SJSA1 (cell line): ENCODE results near the gene SLC39A6. TPM values are rescaled to one million over a fixed set of nuclear protein-coding genes. Genes with fewer than 3 reads are reported as not detected.
"Not testable (repeated sequence)": the region's sequence is repeated elsewhere in the genome, so short reads cannot be mapped to it uniquely, and the experiment has no call there.

Experiments
- DNase-seq, 2 experiments: peaks; one replicate each; pipeline ENCODE4 v3.0.0-alpha.2; 2015 to 2020; ENCODE audit warnings: low spot score in 2 of 2, low read depth in 1 of 2
- H3K27ac ChIP-seq: fragments of 250-450 bp; sonication (Bioruptor Pico); 2 replicates; pipeline ENCODE4 v1.5.1; 2020; ENCODE audit warnings: mild to moderate bottlenecking, moderate library complexity
- H3K27me3 ChIP-seq: fragments of 250-450 bp; sonication (Bioruptor Pico); replicated peaks from 2 replicates; pipeline ENCODE4 v1.5.1; 2020; ENCODE audit warnings: mild to moderate bottlenecking, moderate library complexity
- H3K36me3 ChIP-seq: fragments of 250-450 bp; sonication (Bioruptor Pico); 2 replicates; pipeline ENCODE4 v1.5.1; 2020; ENCODE audit warnings: mild to moderate bottlenecking
- H3K4me1 ChIP-seq: fragments of 250-450 bp; sonication (Bioruptor Pico); replicated peaks from 2 replicates; pipeline ENCODE4 v1.6.1; 2021; ENCODE audit warnings: mild to moderate bottlenecking
- H3K4me3 ChIP-seq: fragments of 250-450 bp; sonication (Bioruptor Pico); 2 replicates; pipeline ENCODE4 v1.5.1; 2020; ENCODE audit warnings: mild to moderate bottlenecking
- H3K9me3 ChIP-seq: fragments of 250-450 bp; sonication (Bioruptor Pico); replicated peaks from 2 replicates; pipeline ENCODE4 v1.5.1; 2020; ENCODE audit warnings: mild to moderate bottlenecking
- total RNA-seq: library from RNA; depleted of rRNA; stranded (reverse); fragments of >200 nt; shearing (Covaris generic); gene quantifications from 2 replicates; pipeline ENCODE4 v1.2.3, GENCODE V29; 2014; rRNA removed

The SLC39A6 gene, protein sequence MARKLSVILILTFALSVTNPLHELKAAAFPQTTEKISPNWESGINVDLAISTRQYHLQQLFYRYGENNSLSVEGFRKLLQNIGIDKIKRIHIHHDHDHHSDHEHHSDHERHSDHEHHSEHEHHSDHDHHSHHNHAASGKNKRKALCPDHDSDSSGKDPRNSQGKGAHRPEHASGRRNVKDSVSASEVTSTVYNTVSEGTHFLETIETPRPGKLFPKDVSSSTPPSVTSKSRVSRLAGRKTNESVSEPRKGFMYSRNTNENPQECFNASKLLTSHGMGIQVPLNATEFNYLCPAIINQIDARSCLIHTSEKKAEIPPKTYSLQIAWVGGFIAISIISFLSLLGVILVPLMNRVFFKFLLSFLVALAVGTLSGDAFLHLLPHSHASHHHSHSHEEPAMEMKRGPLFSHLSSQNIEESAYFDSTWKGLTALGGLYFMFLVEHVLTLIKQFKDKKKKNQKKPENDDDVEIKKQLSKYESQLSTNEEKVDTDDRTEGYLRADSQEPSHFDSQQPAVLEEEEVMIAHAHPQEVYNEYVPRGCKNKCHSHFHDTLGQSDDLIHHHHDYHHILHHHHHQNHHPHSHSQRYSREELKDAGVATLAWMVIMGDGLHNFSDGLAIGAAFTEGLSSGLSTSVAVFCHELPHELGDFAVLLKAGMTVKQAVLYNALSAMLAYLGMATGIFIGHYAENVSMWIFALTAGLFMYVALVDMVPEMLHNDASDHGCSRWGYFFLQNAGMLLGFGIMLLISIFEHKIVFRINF
- total RNA-seq, result 83.8 and 88.0 TPM in 2 replicates

DNA sequence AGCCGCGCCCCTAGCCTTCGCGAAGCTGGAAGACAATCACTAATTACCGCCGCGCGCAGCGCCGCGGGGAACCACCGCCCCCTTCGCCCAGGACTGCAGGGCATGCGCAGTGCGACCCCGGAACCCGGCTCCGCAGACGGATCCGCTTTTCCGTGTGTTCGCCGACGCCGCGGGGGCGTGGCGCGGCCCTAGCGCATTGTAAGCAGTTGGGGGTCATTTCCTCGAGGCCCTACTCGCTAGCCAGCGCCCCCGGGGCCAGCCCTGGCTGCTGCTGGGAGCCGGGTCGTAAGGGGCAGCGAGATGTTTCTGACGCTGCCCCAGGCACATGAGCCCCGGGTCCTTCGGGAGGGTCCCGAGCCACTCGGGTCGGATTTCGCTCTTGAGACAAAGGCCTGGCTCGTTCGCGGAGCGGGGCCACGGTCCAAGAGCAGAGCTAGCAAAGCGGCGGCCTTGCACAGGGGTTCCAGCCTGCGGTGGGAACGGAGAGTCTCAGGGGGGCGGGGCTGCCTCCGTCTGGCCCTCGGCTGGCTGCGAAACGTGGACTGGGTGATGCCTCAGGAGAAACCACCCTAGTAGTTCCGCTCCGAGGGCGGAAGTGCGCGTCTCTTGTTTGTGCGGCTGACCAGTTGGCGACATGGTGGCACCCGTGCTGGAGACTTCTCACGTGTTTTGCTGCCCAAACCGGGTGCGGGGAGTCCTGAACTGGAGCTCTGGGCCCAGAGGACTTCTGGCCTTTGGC, at the start of gene SLC39A6, which contains the start of gene ELP2:
Gene SLC39A6, minus strand, starts transcription at position 41 of the 739 bp plus-strand sequence. CDS start 2,333 bp downstream, outside the sequence.
Gene ELP2, plus strand, starts transcription at position 600 of the 739 bp plus-strand sequence. Its CDS starts 35 bp downstream, at position 635.
- no peaks in the 10 kb centered on the region for H3K9me3 ChIP-seq
- H3K27me3 ChIP-seq, result no peaks in the 10 kb centered on the region
- peak within 1 kb of the TSS; percentile 93 for H3K27ac ChIP-seq
- 0 out of 2 replicates have a peak, but pooled peaks cover 6% of the 10 kb centered on the region for H3K4me1 ChIP-seq
- H3K36me3 ChIP-seq, result peaks cover 13% of the 10 kb centered on the region
- H3K4me3 ChIP-seq, result peak within 1 kb of the TSS; percentile 74
- DNase-seq, result peak; percentile 93

DNA sequence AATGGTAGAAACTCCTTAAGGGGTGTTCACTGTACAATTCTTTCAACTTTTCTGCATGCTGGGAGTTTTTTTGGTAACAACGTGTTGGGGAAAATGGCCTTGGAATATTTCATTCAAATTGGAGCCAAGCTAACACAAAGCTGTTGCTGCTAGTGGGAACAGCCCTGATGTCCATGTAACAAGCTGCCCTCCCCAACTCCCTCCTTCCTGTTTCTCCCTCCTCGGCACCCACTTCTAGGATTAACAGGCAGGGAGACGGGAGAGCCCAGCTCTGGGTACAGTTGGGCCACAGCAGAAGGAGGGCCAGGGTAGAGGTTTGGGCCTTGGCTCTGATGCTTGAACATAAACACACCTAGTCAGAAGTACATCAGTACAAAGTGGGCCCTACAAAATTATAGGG, 48.8 kb upstream of the SLC39A6 start:
- H3K27ac ChIP-seq, result no peak overlapping the region
- H3K36me3 ChIP-seq, result peaks cover 26% of the 10 kb centered on the region
- H3K9me3 ChIP-seq, result no peaks in the 10 kb centered on the region
- H3K4me3 ChIP-seq, result no peak overlapping the region
- DNase-seq, result no peak
- H3K4me1 ChIP-seq, result no peaks in the 10 kb centered on the region
- no peaks in the 10 kb centered on the region for H3K27me3 ChIP-seq

GRCh38 chr18:36176711-36177110, 47.6 kb upstream of the SLC39A6 start:
- Histone ChIP-seq H3K4me3 (no peak overlapping the region), H3K27ac (no peak overlapping the region), H3K4me1 (no peaks in the 10 kb centered on the region), H3K9me3 (no peaks in the 10 kb centered on the region), H3K36me3 (peaks cover 31% of the 10 kb centered on the region), H3K27me3 (no peaks in the 10 kb centered on the region)
- DNase-seq, result no peak

- Histone ChIP-seq H3K36me3 (peaks cover 35% of the 10 kb centered on the region), H3K4me3 (no peak overlapping the region), H3K9me3 (no peaks in the 10 kb centered on the region), H3K27ac (no peak overlapping the region), H3K27me3 (no peaks in the 10 kb centered on the region), H3K4me1 (no peaks in the 10 kb centered on the region)
- DNase-seq, result no peak
Observed at GRCh38 chr18:36176177-36176584, 47.0 kb upstream of the SLC39A6 start.

- no peaks in the 10 kb centered on the region for H3K9me3 ChIP-seq
- H3K27ac ChIP-seq, result no peak overlapping the region
- no peak for DNase-seq
- no peaks in the 10 kb centered on the region for H3K4me1 ChIP-seq
- H3K27me3 ChIP-seq, result no peaks in the 10 kb centered on the region
- no peak overlapping the region for H3K4me3 ChIP-seq
- peaks cover 39% of the 10 kb centered on the region for H3K36me3 ChIP-seq
Observed at GRCh38 chr18:36175481-36175880, 46.3 kb upstream of the SLC39A6 start.

DNA sequence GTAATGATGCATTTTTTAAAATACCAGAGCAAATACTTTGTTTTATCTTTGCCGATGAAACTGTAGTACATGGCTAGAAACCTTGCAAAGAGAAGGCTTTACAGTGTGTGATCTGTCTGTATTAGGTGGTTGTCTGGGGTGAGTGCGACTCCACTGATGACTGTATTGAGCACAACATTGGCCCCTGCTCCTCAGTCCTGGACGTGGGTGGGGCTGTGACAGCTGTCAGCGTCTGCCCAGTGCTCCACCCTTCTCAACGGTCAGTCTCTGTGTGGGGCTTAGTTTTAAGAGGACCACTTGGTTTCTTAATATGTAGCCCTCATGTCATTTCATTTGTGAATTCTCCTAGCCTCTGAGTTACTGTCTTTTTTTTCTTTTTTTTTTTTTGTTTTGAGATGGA, 40.8 kb upstream of the SLC39A6 start:
- Histone ChIP-seq H3K27me3 (no peaks in the 10 kb centered on the region), H3K9me3 (no peaks in the 10 kb centered on the region), H3K4me3 (no peak overlapping the region), H3K27ac (no peak overlapping the region), H3K36me3 (peaks cover 52% of the 10 kb centered on the region), H3K4me1 (no peaks in the 10 kb centered on the region)
- no peak for DNase-seq

- not testable (repeated sequence) for H3K27me3 ChIP-seq, H3K4me3 ChIP-seq, H3K27ac ChIP-seq, DNase-seq, H3K4me1 ChIP-seq, H3K9me3 ChIP-seq
- H3K36me3 ChIP-seq, result peaks cover 59% of the 10 kb centered on the region
Observed at GRCh38 chr18:36168296-36168695, 39.2 kb upstream of the SLC39A6 start.

DNA sequence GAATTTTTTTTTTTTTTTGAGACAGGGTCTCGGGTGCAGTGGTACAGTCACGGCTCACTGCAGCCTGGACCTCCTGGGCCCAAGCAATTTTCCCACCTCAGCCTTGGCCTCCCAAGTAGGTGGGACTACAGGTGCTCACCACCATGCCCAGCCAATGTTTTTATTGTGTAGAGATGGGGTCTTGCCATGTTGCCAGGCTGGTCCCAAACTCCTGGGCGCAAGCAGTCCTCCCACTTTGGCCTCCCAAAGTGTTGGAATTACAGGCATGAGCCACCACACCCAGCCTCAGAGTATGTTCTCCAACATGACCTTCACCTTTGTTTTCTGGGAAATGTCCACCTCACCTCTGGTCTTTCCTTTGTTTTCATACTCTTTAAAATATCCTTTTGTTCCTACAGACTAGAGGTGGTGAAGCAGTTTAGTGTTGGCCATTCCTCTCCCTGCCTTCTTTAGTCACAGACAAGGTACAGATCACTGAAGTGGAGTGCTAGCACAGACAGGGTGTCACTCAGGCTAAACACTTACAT, 38.6 kb upstream of the SLC39A6 start:
- Histone ChIP-seq H3K9me3 (no peaks in the 10 kb centered on the region), H3K27me3 (no peaks in the 10 kb centered on the region), H3K4me3 (no peak overlapping the region), H3K4me1 (no peaks in the 10 kb centered on the region), H3K27ac (no peak overlapping the region), H3K36me3 (peaks cover 59% of the 10 kb centered on the region)
- DNase-seq, result no peak

DNA sequence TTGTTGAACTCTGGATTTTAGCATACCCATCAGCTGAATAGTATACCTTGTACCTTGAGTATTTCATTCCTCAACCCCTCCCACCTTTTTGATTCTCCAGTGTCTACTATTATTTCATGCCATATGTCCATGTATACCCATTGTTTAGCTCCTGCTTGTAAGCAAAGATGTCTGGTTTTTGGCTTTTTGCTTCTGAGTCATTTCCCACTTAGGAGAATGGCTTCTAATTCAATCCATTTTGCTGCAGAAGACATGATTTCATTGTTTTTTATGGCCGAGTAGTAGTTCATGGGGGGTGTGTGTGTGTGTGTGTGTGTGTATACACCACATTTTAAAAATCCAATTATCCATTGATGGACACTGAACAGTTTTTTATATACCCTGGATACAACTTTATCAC, 33.8 kb upstream of the SLC39A6 start:
- no peaks in the 10 kb centered on the region for H3K27me3 ChIP-seq
- H3K27ac ChIP-seq, result no peak overlapping the region
- H3K4me3 ChIP-seq, result no peak overlapping the region
- peaks cover 67% of the 10 kb centered on the region for H3K36me3 ChIP-seq
- no peak for DNase-seq
- no peaks in the 10 kb centered on the region for H3K9me3 ChIP-seq
- H3K4me1 ChIP-seq, result peaks cover 8% of the 10 kb centered on the region

DNA sequence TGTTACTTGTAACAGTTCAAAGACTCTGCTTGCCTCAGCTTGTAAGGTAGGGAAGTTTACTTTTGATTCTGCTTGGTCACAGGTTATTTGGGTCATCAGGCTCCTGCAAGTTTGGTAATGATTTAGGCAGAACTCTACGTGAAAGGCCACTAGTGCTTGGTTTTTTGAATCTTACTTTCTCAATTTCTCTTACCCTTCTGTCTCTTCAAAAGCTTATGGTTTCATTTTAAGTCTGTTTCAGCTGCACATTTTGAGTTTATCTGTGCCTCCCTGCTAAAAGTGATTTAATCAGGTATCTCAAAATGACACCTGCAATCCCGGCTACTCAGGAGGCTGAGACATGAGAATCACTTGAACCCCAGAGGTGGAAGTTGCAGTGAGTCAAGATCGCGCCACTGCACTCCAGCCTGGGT, 31.8 kb upstream of the SLC39A6 start:
- H3K36me3 ChIP-seq, result peaks cover 71% of the 10 kb centered on the region
- peaks cover 12% of the 10 kb centered on the region for H3K4me1 ChIP-seq
- H3K4me3 ChIP-seq, result no peak overlapping the region
- H3K27ac ChIP-seq, result no peak overlapping the region
- H3K9me3 ChIP-seq, result no peaks in the 10 kb centered on the region
- no peak for DNase-seq
- no peaks in the 10 kb centered on the region for H3K27me3 ChIP-seq

GRCh38 chr18:36158266-36158867, 29.2 kb upstream of the SLC39A6 start:
- no peak overlapping the region for H3K4me3 ChIP-seq
- H3K27ac ChIP-seq, result peak overlapping the region; percentile 25; the same call in 1 of the 2 replicates
- no peaks in the 10 kb centered on the region for H3K9me3 ChIP-seq
- H3K4me1 ChIP-seq, result peaks cover 12% of the 10 kb centered on the region
- H3K36me3 ChIP-seq, result peaks cover 60% of the 10 kb centered on the region
- H3K27me3 ChIP-seq, result no peaks in the 10 kb centered on the region
- peak in 1 of 2 experiments; percentile 19 for DNase-seq

DNA sequence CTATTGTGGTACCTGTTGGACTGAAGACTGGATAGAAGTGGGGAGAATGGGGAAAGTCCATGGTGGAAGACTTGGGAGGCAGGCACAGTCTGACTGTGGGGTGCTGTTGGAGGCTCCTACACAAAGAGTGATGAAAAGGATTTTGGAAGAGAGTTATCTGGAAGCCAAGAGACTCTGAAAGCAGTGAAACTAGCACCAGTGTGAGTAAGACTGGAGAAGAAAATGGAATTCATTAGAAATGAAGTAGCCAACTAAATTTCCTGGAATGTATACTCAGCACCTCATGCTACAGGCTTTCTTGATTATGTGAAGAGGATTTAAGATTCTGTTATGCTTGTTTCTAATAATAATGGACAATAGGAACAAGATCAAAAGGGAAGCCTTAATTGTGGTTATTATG, 28.3 kb upstream of the SLC39A6 start:
- no peak for DNase-seq
- H3K4me1 ChIP-seq, result peaks cover 17% of the 10 kb centered on the region

More for the DNA sequence above, 28.3 kb upstream of the SLC39A6 start:
- Histone ChIP-seq H3K36me3 (peaks cover 68% of the 10 kb centered on the region), H3K27me3 (no peaks in the 10 kb centered on the region), H3K9me3 (no peaks in the 10 kb centered on the region), H3K4me3 (no peak overlapping the region), H3K27ac (no peak overlapping the region)
